K562 (cell line): ENCODE data around the gene ASXL2. TPM values are rescaled to one million over a fixed set of nuclear protein-coding genes. Genes with fewer than 3 reads are reported as not detected.

ENCODE experiments used
- BRCA1 ChIP-seq, 2 experiments: fragments of 450-650 bp in 1 of 2; sonication (generic) in 1 of 2; formaldehyde crosslinking in 1 of 2; IDR thresholded peaks; 2 replicates each; pipeline versions ENCODE4 v1.5.0 to v1.6.1; 2017 to 2020; ENCODE audit warnings: mild to moderate bottlenecking in 1 of 2, missing genetic modification reagents in 1 of 2
- DMBX1 ChIP-seq: fragments of 250-450 bp; sonication (Bioruptor Pico); IDR thresholded peaks from 2 replicates; pipeline ENCODE4 v1.8.0; 2022; ENCODE audit warnings: inconsistent platforms, mild to moderate bottlenecking, moderate library complexity, borderline replicate concordance
- FOSL1 ChIP-seq: fragments of 200-800 bp; sonication (Bioruptor generic); conservative IDR thresholded peaks from 2 replicates; pipeline ENCODE4 v1.6.1; 2016; ENCODE audit warnings: missing genetic modification characterization, missing compliant biosample characterization
- MNT ChIP-seq, 2 experiments: fragments of 450-650 bp; conservative IDR thresholded peaks; 2 replicates each; pipeline ENCODE4 v1.6.1; 2017; ENCODE audit warnings: mild to moderate bottlenecking in 2 of 2, moderate library complexity in 2 of 2
- NBN ChIP-seq: fragments of 450-650 bp; IDR thresholded peaks from 2 replicates; pipeline ENCODE4 v1.6.1; 2016; ENCODE audit warnings: low read depth, mild to moderate bottlenecking
- POLR2G ChIP-seq: fragments of 200-400 bp; formaldehyde crosslinking; IDR thresholded peaks from 2 replicates; pipeline ENCODE4 v1.6.1; 2017; ENCODE audit warnings: low read depth, mild to moderate bottlenecking, antibody characterized with exemption, low read length, moderate library complexity
- ZBTB40 ChIP-seq, 2 experiments: fragments of 450-650 bp in 1 of 2; sonication (generic) in 1 of 2; formaldehyde crosslinking in 1 of 2; IDR thresholded peaks; 2 replicates each; pipeline versions ENCODE4 v1.7.1 to v1.9.0; 2016 to 2022; ENCODE audit warnings: inconsistent platforms in 1 of 2, mild to moderate bottlenecking in 1 of 2, missing genetic modification reagents in 1 of 2
- ZNF408 ChIP-seq: fragments of 250-450 bp; sonication (Bioruptor Pico); IDR thresholded peaks from 2 replicates; pipeline ENCODE4 v1.4.0; 2020; ENCODE audit warnings: low read depth, mild to moderate bottlenecking, moderate library complexity
- polyA plus RNA-seq, 8 experiments: library from polyadenylated mRNA; depleted of rRNA in 4 of 8; stranded (reverse) in 5 of 8; unstranded in 3 of 8; fragments of >200 nt; fragmentation: Nextera tagmentation in 2 of 8; fragmentation: Illumina TruSeq in 1 of 8; extraction: Ambion mirVana in 2 of 8; extraction: Trizol in 1 of 8; gene quantifications; 2 replicates each; pipeline versions ENCODE4 v1.2.1 to v1.2.3, GENCODE V29; 2011 to 2014; ENCODE audit warnings: inconsistent platforms in 1 of 8, missing spikeins in 1 of 8
- total RNA-seq, 7 experiments: library from RNA; depleted of rRNA in 6 of 7; stranded (reverse); fragments of >200 nt in 6 of 7; fragmentation: Illumina TruSeq in 2 of 7; extraction: Trizol in 2 of 7; gene quantifications; 2 replicates each; pipeline versions ENCODE4 v1.2.1 to v1.2.3, GENCODE V29; 2011 to 2021; ENCODE audit warnings: low replicate concordance in 1 of 7

ASXL2 gene
- total and polyA plus RNA-seq, 9 of the 15 experiments (the other 6 are each of a cell fraction or from before 2014, with no cell fraction given): 2.2 to 25.9 (median 9.0) TPM

GRCh38 chr2:25877431-25878360 is 591 bp downstream of the ASXL2 start (continued):
- TF ChIP-seq ZBTB40 (IDR thresholded peaks at IDR 0.05): peak; percentile 74
- TF ChIP-seq ZBTB40 (CRISPR knock-in tag; IDR thresholded peaks at IDR 0.05): peak; percentile 57; the same call in 1 of the 2 replicates
- TF ChIP-seq BRCA1 (IDR thresholded peaks at IDR 0.05): no peak
- peak; percentile 93; the same call in 1 of the 2 replicates for TF ChIP-seq BRCA1 (CRISPR knock-in tag; IDR thresholded peaks at IDR 0.05)
- TF ChIP-seq DMBX1 (CRISPR knock-in tag): no peak
- TF ChIP-seq MNT (conservative IDR thresholded peaks at IDR 0.05): peak; percentile 61 to 62
- peak; percentile 13 for TF ChIP-seq NBN
- peak; percentile 42; the same call in 1 of the 2 replicates for TF ChIP-seq FOSL1 (tag)
- no peak for TF ChIP-seq ZNF408 (CRISPR knock-in tag)
- peak; percentile 95 for TF ChIP-seq POLR2G
